Stimulated activated CD4-positive, alpha-beta T cell treated with anti-CD3 and anti-CD28 coated beads, Interleukin-4, amount 100 ng/mL, for 4 hours (primary cell): ENCODE results near the gene MSH3.
"Not testable (repeated sequence)": the region's sequence is repeated elsewhere in the genome, so short reads cannot be mapped to it uniquely, and the experiment has no call there.

Experiments used
- DNase-seq, 2 experiments: peaks; one replicate each; pipeline ENCODE4 v3.0.0-alpha.2; 2020

The MSH3 gene

DNA sequence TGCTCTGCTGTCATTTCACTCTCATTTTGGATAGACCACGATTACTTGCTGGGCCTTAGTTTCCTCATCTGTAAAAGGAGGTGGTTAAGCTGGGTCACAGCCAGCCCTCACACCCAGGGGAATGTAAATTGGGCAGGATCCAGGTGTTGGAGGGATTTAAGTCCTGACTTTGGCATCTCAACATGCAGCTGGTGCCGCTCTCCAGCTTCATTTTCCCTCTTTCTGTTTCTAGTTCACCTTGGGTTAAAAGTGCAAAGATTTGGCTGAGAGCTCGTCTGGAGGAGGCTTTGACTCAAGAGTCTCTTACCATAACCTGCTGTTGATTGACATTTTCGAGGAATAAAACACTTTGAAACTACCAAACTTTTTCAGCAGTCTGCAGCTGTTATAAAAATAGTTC lies 144.6 kb downstream of the MSH3 start:
- no peak for DNase-seq

DNA sequence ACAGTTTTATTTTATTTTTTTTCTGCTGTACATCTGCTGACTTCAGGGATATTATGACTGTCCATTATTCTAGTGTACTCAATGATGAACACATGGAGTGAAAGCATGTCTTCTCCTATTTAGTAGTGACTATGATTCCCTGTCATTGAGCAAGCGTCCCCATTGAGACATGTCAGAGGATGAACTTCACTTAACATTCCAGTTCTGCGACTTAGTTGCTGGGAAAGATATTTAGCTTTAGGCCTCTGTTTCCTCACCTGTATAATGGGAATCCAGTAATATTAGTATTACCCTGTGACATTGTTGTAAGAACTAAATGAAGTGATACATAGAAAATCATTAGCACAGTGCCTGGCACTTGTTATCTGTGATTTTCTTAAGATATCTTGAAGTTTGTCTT lies 145.1 kb downstream of the MSH3 start:
- no peak for DNase-seq

DNA sequence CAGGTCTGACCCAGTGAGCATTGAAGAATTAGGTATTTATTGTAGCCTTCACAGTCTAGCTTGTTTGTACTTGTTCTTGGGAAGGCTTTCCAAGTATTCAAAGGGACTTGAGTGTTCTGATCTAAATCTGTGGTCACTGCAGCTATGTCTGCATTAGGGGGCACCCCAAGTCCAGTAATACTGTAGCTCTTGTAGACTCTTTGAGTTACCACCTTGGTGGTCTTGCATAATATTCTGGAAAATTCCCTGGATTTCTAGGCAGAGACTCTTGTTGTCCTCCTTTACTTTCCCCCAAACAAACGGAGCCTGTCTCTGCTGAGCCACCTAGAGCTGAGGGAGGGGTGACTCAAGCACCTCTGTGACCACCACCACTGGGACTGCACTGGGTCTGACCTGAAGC lies 149.9 kb downstream of the MSH3 start:
- no peak for DNase-seq

DNA sequence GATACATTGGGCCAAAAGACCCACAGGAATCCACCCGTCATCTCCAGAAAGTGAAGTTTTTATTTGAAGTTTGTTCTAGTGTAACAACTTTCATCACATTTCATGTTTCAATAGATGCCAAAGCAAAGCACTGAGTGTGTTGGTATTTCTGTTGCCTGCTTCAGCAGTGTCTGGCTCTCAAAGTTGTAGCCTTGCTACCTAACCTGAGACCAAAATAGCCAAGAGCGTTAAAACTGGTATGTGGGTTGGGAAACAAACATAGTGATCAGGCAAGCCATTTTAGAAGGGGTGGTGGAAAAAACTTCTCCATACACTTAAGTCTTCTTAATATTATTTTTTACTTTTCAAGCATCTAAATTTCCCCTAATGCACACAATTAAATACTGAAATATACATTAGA lies 150.6 kb downstream of the MSH3 start:
- DNase-seq, result no peak

DNA sequence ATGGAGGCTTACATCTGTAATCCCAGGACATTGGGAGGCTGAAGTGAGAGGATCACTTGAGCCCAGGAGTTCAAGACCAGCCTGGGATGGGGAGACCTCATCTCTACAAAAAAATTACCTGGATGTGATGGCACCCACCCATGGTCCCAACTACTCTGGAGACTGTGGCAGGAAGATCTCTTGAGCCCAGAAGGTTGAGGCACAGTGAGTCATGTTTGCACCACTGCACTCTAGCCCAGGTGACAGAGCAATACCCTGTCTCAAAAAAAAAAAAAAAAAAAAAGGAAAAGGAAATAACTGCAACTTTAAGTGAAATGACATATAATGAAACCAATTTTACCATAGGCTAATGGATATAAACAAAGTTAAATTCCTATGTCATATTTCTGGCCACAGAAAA lies 152.5 kb downstream of the MSH3 start:
- no peak for DNase-seq

DNA sequence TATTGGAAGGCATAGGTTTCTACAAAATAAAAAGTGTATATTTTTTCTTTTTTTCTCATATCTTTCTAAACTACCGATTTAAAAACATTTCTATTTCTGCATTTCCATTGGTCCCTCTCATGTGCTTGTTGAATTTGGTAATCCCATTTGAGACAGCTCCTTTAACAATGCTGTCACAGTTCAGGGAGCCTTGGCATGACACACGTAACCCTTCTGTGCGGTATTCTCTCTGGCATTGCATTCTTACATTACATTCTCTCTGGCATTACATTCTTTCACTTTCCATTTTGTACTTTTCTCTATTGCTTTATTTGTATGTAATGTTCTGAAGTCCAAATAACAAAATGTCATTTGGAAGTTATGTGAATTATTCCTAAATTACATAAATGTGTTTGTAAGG lies 155.0 kb downstream of the MSH3 start:
- no peak for DNase-seq

DNA sequence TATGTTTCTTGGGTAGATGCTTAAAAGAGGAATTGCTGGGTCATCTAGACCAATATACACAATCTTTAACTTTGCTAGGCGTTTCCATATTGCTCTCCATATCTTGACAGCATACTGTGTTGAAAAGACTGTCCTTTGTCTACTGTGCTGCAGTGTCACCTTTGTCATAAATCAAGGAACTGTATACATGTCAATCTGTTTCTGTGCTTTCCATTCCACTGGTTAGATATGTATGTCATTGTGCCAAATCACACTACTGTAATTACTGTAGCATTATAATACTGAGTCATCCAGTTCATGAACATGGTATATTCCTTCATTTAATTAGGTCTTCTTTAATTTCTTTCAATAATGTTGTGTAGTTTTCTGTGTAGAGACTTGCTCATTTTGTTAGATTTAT lies 156.0 kb downstream of the MSH3 start:
- no peak for DNase-seq

DNA sequence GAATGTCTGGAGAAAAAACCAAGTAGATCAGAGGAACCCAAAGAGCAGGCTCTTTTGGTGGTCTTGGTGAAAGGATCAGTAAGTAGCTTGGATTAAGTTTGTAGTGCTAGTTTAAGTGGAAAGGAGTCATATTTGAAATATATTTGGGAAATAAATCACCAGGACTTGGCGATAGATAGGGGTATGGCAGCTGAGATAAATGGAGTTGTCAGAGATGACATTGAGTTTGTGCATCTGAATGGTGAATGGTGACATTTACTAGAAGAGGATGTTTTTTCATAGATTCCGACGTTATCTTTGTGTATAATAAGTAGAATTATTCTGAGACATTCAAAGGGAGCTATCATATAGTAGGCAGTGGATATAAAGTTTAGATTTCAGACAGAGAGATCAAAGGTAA lies 162.1 kb downstream of the MSH3 start:
- DNase-seq, result no peak

DNA sequence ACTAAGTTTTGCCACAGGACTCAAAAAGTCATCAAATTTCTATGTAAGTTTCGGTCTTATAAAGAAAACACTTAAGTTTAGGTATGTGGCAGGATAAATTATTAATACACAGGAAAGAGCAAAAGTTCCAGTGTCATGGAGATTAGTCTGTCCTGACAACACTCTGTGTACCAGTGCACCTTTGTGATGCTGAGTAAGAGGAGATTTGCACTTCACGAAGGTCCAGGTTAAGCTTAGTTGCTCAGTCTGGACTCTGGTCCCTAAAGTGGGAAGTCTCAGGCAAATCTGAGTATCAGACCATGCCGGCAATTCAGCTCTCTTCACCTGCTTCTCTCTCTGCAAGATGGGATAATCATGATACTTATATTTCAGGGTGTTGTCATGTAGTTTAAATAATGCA lies 166.2 kb downstream of the MSH3 start:
- no peak for DNase-seq

DNA sequence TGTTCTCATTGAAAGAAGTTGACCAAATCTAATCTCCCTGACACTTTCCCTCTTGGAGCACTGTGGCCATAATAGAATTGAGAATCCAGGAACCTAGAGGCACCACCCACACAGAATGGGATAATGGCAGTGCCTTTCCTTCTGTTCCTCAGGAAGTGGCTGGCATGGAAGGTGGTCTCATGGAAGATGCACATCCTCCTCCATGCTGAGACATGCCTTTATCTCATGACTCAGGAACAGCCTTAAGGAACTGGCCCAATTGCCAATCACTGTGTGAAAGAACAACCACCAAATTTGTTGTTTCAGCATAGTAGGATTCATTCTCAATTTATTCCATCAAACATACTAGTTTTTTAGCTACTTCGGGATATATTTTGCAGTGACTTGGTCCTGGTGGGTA lies 168.2 kb downstream of the MSH3 start:
- no peak for DNase-seq

DNA sequence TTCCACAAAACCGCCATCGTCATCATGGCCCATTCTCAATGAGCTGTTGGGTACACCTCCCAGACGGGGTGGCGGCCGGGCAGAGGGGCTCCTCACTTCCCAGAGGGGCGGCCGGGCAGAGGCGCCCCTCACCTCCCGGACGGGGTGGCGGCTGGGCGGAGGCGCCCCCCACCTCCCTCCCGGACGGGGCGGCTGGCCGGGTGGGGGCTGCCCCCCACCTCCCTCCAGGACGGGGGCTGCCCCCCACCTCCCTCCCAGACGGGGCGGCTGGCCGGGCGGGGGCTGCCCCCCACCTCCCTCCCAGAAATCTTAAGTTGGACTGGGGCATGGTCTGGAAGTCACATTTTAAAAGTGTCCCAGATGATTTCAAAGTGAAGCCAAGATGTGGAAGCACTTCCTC lies 169.7 kb downstream of the MSH3 start:
- not testable (repeated sequence) for DNase-seq

DNA sequence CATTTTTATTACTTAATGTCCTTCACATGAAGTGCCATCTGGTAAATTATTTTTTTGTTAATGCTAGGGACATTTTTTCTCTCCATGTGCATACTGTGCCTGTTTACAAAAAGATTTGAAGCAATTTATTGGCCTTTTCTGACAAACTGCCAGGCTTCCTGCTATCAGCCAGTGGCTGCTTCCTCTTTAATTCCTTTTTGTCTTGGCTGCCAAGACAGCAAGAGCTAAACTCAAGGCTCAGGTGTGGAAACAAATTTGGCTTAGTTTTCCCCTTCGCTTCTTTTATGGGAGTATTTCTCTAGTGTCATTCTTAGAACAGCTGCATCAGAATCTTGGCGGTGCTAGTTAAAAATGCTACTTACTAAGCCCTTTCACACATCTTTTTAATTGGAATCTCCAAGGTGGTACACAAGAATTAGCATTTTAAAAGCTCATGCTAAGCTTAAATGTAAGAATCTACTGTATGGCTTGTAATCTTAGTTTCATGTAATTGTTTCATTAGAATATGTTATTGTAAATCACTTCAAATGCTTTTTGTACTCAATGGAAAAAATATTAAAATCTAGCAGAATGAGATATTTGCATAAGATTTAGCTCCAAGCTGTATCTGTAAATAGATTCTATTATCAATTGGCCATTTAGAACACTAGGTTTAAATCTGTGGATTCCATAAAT lies 171.5 kb downstream of the MSH3 start:
- DNase-seq, result no peak

DNA sequence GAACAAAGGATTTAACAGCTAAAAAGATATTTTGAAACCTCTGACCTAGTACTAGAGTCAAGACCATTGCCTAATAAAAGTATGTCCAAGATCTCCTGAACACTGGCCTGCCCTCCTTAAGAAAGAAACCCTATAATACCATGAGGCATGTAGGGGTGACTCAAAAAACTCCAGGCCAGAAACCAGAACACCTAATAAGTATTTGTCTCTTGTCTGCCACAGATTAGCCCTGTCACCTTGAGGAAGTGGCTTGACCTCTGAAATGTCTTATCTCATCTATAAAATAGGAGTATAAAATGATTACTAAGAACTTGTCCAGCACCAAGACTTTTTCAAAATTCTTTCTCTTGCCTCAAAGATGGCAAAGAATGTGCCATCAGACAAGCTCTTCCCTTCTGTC lies 180.3 kb downstream of the MSH3 start:
- DNase-seq, result no peak

DNA sequence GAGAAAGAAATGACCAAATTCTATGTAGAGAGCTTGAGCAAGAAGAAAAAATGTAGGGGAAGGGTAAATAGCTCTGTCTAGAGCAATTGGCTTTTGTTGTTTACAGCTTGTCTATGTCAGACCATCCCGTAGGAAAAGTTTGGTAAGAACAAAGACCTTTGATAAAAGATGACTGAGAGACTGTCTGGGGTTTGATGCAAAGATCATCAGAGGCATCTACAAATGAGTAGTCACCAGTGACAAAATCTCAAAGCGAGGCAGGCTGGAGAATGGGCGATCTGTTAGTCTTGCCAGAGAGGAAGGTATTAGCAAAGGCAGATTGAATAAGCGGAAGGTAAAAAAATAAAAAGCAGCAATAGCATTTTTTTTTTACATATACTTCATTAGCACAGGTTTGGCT lies 180.7 kb downstream of the MSH3 start:
- no peak for DNase-seq

DNA sequence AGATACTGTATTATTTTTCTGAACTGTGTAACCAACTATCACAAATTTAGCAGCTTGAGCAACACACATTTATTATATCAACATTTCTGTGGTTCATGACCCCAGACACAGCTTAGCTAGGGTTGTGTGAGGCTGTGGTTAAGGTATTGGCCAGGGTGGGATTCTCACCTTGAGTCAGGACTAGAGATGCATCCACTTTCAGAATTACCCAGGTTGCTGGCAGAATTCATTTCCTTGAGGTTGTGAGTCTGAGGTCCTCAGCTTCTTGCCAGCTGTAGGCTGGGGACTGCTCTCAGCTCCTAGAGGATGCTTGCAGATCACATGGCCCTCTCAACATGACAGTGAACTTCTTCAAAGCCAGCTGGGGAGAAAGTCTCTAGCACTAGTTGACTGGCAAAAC lies 183.2 kb downstream of the MSH3 start:
- no peak for DNase-seq

DNA sequence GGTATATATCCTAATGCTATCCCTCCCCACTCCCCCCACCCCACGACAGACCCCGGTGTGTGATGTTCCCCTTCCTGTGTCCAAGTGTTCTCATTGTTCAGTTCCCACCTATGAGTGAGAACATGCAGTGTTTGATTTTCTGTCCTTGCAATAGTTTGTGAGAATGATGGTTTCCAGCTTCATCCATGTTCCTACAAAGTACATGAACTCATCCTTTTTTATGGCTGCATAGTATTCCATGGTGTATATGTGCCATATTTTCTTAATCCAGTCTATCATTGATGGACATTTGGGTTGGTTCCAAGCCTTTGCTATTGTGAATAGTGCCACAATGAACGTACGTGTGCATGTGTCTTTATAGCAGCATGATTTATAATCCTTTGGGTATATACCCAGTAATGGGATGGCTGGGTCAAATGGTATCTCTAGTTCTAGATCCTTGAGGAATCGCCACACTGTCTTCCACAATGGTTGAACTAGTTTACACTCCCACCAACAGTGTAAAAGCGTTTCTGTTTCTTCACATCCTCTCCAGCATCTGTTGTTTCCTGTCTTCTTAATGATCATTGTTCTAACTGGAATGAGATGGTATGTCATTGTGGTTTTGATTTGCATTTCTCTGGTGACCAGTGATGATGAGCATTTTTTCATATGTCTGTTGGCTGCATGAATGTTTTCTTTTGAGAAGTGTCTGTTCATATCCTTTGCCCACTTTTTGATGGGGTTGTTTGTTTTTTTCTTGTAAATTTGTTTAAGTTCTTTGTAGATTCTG lies 186.8 kb downstream of the MSH3 start:
- DNase-seq, result not testable (repeated sequence)

DNA sequence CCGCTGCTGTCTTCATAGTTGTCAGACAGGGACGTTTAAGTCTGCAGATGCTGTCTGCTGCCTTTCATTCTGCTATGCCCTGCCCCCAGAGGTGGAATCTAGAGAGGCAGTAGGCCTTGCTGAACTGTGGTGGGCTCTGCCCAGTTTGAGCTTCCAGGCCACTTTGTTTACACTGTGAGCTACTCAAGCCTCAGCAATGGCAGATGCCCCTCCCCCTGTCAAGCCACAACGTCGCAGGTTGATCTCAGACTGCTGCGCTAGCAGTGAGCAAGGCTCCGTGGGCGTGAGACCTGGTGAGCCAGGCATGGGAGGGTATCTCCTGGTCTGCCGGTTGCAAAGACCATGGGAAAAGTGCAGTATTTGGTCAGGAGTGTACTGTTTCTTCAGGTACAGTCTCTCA lies 192.0 kb downstream of the MSH3 start:
- DNase-seq, result not testable (repeated sequence)

DNA sequence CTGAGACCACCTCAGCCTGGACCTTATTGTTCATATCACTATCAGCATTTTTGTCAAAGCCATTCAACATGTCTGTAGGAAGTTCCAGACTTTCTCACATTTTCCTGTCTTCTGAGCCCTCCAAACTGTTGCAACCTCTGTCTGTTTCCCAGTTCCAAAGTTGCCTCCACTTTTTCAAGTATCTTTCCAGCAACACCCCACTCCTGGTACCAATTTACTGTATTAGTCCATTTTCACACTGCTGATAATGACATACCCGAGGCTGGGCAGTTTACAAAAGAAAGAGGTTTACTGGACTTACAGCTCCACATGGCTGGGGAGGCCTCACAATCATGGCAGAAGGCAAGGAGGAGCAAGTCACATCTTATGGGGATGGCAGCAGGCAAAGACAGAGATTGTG lies 195.7 kb downstream of the MSH3 start:
- not testable (repeated sequence) for DNase-seq

DNA sequence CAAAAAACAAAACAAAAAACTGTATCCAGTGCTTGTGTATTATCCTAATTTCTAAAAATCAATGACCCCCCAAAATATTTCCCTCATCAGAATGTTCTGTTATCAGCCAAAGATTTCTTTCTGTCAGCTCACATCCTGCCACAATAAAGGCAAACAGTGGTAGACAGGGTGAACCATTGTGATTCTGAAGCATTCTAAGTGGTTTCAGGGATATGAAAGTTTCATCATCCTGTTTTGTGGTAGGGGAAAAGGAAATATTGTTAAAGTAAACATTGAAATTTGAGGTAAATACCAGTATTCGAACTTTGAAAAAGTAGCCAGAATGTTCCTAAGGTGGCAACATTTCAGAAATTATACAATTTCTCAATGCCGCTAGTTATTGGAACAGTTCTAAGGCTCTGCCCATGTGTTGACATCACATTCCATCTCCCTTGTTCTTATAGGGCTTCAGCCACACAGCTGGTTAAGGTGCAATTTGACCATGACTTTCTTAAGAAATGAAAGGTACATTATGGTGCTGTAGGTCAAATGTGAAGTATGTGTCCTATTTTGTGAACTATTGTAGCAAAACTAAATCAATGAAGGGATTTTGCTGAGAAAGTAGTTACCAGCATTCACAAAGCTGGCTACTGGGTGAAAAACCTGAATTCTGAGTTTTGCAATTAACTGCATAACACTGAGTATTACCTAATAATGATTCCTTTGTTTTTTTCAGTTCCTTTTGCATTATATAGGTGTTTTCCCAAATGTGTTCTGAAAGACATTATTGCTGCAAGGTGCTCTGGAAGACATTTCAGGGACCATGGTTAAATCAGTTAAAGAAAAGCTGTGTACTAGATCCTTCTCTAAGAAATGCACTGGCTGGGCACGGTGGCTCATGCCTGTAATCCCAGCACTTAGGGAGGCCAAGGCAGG lies 198.1 kb downstream of the MSH3 start:
- DNase-seq, result no peak

DNA sequence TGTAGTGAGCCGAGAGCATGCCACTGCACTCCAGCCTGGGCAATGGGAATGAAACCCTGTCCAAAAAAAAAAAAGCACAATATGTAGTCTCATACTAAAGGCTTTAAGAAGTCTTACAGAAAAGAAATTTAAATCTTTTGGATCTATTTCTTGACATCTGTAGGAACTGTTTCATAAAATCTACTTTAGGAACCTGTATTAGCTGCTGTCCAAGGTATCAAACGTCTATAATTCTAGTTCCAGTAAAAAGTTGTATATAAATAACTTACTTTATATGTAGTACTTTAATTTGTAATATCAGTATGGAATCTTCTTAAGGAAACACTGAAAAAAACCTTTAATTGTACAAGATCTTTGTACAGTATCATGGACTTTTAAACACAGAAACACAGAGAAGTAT lies 199.0 kb downstream of the MSH3 start:
- no peak for DNase-seq

DNA sequence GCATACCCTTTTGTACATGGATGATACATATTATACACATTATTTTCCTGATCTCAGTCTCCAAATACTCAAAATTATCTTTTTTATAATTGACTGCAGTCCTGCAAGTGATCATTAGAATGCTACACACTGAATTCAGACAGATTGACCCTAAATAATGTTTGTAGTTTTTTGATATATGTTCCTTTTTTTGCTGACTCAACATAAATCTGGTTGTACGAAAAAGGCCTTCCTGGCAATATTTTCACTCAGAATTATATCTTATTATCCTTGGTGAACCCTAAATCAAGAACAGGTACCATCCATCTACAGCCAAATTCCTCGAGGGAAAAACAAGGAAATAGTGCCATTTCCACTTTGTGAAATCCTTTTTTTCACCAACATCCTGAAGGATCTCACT lies 200.1 kb downstream of the MSH3 start:
- no peak for DNase-seq

DNA sequence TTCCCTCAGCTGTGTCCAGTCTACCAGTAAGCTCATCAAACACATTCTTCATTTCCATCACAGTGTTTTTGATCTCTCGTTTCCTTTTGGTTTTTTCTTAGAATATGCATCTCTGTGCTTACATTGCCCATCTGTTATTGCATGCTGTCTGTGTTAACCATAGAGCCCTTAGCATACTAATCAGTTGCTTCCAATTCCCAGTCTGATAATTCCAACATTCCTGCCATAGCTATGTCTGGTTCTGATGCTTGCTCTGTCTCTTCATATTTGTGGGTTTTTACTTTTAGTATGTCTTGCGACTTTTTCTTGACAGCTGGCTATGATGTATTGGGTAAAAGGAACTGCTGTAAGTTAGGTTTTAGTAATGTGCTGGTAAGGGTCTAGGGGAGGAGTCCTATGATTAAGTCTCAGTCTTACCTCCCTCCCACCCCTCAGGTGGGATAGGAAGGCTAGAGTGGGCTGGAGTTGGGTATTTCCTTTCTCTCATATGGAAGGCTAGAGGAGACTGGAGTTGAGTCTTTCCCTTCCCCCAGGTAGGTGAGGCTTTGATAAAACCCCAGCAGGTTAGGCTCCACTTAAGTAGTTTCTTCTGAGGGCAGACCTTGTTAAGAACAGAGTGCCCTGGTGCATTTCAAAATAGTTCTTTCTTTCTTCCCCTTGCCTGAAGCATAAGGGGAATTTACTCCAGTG lies 206.6 kb downstream of the MSH3 start:
- no peak for DNase-seq

DNA sequence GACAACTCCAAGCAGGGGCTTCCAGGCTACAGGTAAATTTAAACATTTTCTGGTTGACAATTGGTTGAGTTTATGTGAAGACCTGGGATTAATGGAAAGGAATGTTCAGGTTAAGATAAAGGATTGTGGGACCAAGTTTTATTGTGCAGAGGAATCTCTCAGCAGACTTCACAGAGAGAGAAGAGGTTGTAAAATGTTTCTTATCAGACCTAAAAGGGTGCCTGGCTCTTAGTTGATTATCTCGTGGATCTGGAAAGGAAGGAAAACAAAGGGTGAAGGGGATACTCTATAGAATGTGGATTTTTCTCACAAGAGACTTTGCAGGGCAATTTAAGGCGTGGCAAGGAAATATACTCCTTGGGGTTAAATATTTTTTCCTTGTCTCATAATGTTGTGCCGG lies 209.3 kb downstream of the MSH3 start:
- DNase-seq, result no peak
